KOPT-K1 (cell line): ENCODE measurements around the gene YWHAQ.
"Not testable (repeated sequence)": the region's sequence is repeated elsewhere in the genome, so short reads cannot be mapped to it uniquely, and the experiment has no call there.

Experiments used
- H3K27ac ChIP-seq: fragments of 200-600 bp; sonication (generic); 2 replicates; pipeline ENCODE4 v1.5.1; 2016; ENCODE audit warnings: antibody characterized with exemption, mild to moderate bottlenecking, low read depth, low read length; ENCODE audit not compliant: poor library complexity, severe bottlenecking
- H3K36me3 ChIP-seq: fragments of 200-600 bp; sonication (generic); 2 replicates; pipeline ENCODE4 v1.5.1; 2017; ENCODE audit warnings: antibody characterized with exemption, mild to moderate bottlenecking, low read length, moderate library complexity; ENCODE audit not compliant: insufficient read depth
- H3K9me3 ChIP-seq: fragments of 200-600 bp; sonication (generic); 2 replicates; pipeline ENCODE4 v1.5.1; 2017; ENCODE audit warnings: antibody characterized with exemption, low read length, mild to moderate bottlenecking; ENCODE audit not compliant: insufficient read depth, poor library complexity, severe bottlenecking

Gene YWHAQ

DNA sequence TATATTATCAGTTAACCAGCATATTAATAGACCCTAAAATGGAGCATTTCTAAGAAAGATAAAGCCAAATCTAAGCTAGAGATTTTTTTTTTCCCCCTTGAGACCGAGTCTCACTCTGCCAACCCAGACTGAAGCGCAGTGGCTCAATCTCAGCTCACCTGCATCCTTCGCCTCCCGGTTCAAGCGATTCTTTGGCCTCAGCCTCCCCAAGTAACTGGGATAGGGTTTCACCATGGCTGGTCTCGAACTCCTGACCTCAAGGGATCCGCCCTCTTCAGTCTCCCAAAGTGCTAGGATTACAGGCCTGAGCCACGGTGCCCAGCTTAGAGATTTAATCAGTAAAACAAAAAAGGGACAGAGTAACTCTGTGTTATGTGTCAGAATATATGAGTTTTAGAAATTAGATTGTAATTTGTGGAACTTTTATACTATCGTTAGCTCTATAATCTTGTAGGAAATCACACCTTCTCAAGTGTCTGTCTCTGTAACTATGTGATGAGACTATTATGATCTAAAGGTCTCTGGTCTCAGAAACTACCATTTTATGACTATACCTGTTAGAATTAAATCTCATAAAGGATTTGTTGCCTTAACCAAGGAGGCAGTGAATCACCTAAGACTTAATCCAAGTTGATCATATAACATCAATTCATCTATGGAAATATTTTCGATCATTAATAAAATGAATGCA is 34.0 kb downstream of the YWHAQ start:
- H3K36me3 ChIP-seq: peaks cover 83% of the 10 kb centered on the region
- no peak overlapping the region for H3K27ac ChIP-seq
- peaks cover 29% of the 10 kb centered on the region for H3K9me3 ChIP-seq

DNA sequence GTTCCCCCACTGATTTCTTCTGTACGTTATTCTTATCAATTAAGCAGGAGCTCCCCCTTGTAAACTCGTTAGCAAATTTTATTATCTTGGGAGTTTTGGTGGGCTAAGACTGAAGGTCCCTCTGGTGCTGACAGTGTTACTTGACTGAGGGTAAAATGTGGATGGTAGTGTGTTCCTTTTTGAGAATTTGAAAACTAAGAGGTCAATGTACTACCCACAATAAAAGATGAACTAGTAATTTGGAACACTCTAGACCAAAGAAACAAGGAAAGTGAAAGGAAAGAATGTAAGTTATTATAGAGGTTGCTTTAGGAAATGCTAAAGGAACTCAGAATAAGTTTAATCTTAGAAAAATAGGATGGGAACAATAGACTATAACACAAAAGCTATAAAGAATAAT is 35.1 kb downstream of the YWHAQ start:
- peaks cover 83% of the 10 kb centered on the region for H3K36me3 ChIP-seq

DNA sequence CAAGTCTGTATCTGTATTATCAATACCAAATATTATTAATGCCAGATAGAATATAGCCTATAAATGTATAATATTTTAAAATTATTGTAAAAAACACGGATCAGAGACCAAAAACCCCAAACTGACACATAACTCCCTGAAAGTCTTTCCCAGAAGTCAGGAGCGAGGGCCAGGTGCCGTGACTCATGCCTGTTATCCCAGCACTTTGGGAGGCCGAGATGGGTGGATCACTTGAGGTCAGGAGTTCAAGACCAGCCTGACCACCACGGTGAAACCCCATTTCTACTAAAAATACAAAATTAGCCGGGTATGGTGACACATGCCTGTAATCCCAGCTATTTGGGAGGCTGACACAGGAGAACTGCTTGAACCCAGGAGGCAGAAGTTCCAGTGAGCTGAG is 35.5 kb downstream of the YWHAQ start:
- Histone ChIP-seq H3K36me3 (peaks cover 83% of the 10 kb centered on the region), H3K9me3 (peaks cover 14% of the 10 kb centered on the region)
- not testable (repeated sequence) for H3K27ac ChIP-seq

More for the DNA sequence above, 35.1 kb downstream of the YWHAQ start:
- Histone ChIP-seq H3K27ac (no peak overlapping the region), H3K9me3 (peaks cover 19% of the 10 kb centered on the region)

DNA sequence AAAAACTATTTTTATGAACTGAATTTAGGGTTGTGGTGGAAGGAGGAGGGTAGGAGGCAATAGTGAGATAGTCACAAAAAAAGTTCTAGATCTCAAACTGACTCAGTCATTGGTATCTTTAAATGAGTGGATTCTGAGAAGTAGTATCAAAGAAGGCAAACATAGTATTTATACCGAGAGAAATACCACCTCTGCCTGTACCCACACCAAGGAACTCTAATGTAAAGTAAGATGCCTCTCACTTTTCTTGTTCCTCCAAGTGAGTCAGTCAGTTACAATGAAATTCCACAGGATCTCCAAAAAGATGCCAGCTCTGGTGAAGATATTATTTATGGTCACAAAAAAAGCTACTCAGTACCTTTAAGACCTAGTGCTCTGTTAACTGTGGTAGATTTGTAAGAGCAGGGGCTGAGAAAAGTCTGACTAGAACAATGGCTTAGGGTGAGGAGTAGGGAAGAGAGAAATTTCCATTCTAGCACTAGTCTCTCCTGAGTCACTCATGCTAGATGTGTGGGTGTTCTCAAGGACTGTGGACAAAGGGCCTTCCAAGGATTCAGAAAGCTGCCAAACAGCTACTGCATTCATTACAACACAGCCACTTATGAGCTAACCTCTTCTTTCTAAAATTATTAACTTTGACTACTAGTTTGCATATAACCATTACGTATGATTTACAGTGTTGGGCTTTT is 36.3 kb downstream of the YWHAQ start:
- Histone ChIP-seq H3K9me3 (peaks cover 7% of the 10 kb centered on the region), H3K27ac (no peak overlapping the region), H3K36me3 (peaks cover 83% of the 10 kb centered on the region)

DNA sequence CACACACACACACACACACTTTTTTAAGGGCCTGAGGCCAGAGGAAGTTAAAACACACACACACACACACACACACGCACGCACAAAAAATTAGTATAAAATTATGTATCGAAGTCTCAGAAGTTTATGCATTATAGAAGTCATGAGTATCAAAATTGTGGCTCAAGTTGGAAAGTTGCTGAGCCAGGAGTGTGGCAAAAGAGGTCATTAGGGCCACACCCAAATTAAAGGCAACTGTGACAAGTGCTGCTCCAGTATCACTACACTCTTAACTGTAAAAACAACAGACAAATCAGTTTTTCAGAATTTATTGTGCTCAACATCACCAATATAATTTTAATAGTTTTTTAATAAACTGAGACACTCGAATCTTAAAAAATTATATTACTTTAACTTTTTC is 36.9 kb downstream of the YWHAQ start:
- Histone ChIP-seq H3K9me3 (peaks cover under 1% of the 10 kb centered on the region), H3K27ac (no peak overlapping the region), H3K36me3 (peaks cover 83% of the 10 kb centered on the region)

DNA sequence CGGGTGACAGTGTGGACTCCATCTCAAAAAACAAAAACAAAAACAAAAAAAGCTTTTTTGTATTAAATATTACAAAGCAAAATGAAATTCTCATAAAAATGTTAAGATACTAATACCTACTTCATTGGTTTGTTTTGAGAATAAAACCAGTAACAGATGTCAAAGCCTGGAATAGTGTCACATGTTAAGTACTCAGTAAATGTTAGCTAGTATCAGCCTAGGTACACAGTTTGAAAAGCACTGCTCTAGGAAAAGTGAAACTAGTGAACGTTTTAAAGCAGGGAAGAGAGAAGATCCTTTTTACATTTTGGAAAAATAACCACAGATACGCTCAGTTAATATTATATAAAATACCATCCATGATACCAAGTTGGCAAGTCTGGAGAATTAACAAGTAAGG is 38.1 kb downstream of the YWHAQ start:
- peaks cover 84% of the 10 kb centered on the region for H3K36me3 ChIP-seq
- no peaks in the 10 kb centered on the region for H3K9me3 ChIP-seq
- no peak overlapping the region for H3K27ac ChIP-seq

DNA sequence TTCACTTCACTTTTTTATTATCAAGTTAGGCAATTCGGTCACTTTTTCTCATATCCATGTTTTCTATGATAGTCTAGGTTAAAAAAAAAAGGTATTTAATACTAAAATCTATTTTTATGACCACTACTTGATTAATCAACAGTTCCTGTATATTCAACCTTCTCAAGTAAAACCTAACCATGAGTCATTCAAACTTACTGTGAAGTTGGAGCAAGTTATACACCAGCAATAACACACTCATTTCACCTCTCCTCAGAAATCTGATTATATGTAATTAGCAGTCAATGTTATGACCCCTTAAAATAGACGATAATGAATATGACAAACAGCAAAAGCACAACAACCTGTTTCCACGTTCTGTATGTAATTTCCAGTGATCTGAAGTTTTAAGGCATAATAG is 40.2 kb downstream of the YWHAQ start:
- Histone ChIP-seq H3K9me3 (no peaks in the 10 kb centered on the region), H3K27ac (no peak overlapping the region), H3K36me3 (peaks cover 90% of the 10 kb centered on the region)

DNA sequence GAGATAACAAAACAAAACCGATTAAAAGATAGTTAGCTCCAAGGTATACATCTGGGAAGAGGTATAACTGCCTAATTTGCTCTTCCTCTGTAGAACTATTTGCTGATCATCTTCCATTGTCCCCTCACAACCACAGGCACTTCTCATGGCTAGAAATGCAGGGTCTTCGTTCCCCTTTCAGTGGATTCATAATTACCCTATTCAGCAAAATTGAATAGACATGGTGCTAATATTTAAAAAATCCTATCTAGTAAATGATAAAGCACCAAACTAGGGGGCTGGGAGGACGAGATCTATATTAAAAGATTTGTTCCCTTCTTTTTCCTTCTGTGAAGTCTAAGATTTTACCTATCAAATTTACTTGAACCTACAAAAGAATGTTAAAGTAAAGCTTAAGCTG is 44.3 kb downstream of the YWHAQ start:
- Histone ChIP-seq H3K36me3 (peaks cover 92% of the 10 kb centered on the region), H3K27ac (no peak overlapping the region), H3K9me3 (no peaks in the 10 kb centered on the region)

DNA sequence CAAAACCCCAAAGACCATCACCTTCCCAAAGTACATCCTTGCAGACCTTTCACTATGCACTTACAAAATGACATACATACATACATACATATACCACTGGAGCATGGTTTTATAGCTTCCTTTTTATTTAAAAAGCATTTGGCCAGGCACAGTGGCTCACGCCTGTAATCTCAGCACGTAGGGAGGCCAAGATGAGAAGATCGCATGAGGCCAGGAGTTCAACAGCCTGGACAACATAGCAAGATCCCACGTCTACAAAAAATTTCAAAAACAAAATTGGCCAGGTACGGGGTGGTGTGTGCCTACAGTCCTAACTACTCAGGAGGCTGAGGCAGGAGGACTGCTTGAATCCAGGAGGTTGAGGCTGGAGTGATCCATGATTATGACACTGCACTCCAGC is 45.3 kb downstream of the YWHAQ start:
- no peak overlapping the region for H3K27ac ChIP-seq
- H3K9me3 ChIP-seq: no peaks in the 10 kb centered on the region
- H3K36me3 ChIP-seq: peaks cover 86% of the 10 kb centered on the region

DNA sequence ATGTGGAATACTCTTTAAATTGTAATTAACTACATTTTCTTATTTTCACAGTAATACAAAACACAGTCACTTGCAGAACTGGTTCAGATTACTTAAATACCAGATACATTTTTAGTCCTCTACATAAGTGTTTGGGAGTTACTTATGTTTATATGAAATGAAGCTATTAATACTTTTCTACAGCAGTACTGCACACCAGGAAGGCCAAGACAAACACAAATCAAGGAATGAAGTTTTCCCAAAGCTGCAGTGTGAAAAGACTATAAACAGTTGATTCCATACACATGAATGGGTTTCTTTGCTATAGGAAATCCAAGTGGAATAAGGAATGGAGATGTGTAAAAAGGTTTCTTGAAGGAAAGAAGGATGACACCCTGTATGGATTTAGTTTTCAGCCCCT is 45.9 kb downstream of the YWHAQ start:
- not testable (repeated sequence) for H3K27ac ChIP-seq, H3K9me3 ChIP-seq
- H3K36me3 ChIP-seq: peaks cover 86% of the 10 kb centered on the region

DNA sequence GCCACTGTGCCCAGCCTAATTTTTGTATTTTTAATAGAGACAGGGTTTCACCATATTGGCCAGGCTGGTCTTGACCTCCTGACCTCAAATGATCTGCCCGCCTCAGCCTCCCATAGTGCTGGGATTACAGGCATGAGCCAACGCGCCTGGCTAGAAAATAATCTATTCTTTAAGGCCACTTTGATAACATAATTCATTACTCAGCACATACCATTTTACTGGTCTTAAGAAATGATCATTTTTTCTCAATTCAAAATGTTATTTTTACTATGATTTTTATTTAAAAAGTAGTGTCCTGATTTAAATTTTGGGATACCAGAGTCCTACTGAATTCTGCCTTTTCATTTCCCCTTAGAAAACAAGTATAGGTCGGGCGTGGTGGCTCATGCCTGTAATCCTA is 48.2 kb downstream of the YWHAQ start:
- no peaks in the 10 kb centered on the region for H3K9me3 ChIP-seq
- H3K27ac ChIP-seq: no peak overlapping the region
- H3K36me3 ChIP-seq: peaks cover 64% of the 10 kb centered on the region

DNA sequence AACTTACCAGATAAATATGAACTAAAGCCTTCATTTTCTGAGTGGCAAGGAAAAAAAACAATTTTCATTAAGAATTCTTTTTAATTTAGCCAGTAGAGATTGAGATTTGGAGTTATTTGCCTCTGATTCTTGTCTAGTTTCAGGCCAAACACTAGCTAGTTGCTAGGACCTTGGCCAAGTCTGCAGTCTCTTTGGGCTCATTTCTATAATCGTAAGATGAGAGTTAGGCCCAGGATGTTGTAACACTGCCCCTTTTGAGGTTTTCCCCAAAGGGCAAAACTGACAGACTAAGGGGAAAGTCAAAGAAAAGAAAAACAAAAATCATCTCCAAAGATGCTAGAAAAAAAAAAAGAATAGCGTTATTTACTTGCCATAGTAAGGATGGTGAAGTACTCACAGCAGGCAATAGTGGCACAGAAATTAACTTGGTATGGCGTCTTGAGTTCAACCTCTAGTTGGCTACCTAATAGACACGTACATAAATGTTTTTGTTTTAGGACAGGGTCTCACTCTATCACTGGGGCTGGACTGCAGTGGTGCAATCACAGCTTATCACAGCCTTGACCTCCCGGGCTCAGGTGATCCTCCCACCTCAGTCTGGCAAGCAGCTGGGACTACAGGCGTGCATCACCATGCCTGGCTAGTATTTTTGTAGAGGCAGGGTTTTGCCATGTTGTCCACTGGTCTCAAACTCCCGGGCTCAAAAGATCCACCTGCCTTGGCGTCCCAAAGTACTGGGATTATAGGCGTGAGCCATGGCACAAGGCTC is 52.1 kb downstream of the YWHAQ start:
- no peak overlapping the region for H3K27ac ChIP-seq
- H3K36me3 ChIP-seq: peaks cover 24% of the 10 kb centered on the region
- H3K9me3 ChIP-seq: no peaks in the 10 kb centered on the region

DNA sequence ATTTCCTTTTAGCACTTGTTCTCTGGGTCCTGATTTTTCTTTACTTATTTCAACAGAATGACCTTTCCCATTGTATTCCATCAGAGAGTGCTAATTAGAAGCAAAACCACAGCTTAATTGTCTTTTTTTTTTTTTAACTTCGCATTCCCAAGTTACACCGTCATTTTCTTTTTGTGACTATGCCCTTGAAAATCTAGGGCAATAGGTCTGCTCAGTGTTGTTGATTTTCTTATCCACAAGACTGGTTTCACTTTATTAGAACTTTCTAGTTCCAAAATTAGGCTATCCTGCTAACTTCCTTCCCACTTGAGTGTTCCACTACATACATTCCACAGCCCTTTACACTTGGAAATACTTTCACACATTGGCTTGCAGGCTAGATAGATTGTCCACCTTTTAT is 56.5 kb downstream of the YWHAQ start:
- Histone ChIP-seq H3K36me3 (no peaks in the 10 kb centered on the region), H3K9me3 (no peaks in the 10 kb centered on the region), H3K27ac (no peak overlapping the region)

DNA sequence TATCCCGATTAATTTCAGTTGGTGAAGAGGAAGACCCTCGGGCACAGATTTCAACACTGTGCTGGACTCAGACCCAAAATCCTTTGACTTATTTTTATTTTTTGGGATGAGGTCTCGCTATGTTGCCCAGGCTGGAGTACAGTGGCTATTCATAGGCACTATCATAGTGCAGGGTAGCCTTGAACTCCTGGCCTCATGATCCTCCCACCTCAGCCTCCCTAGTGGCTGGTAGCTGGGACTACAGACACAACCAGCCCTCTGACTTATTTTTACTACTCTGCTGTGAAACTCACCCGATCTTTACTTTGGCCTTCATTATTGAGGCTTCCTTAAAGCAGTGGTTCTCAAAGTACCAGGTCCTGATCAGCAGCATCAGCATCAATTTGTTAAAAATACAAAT is 57.0 kb downstream of the YWHAQ start:
- H3K27ac ChIP-seq: no peak overlapping the region
- H3K9me3 ChIP-seq: no peaks in the 10 kb centered on the region
- H3K36me3 ChIP-seq: no peaks in the 10 kb centered on the region

DNA sequence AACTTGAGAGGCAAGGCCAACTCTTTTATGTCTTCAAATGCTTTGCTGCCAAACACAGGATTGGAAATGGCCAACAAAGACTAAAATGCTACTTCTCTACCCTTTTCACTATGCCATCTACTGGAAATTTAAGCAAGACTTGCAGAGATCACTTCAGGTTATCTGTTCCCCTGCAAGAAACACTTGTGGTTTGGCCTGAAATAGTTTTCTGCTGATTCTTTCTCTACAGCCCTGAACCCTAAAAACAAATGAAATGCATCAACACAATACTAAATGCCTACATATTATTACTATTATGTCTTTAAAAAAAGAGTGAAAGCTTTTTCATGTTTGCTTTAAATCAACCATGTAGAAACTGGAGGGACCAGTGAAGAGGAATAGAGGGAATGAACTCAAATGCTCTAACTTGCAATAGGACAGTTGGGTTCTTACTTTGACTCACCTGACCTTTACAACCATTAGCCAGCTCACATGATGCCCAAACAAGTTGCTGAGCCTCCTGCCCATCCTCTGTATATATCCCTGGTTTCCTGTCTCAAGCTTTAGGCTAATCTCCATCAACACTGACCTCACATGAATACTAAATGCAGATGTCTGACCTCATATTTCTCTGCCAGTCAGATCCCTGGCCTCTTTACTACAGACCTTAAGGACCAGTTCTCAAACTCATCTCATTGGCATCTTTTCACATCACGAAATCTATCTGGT is 57.6 kb downstream of the YWHAQ start:
- no peak overlapping the region for H3K27ac ChIP-seq
- H3K9me3 ChIP-seq: no peaks in the 10 kb centered on the region

More for the DNA sequence above, 57.6 kb downstream of the YWHAQ start:
- H3K36me3 ChIP-seq: no peaks in the 10 kb centered on the region
